SU-DHL-6 (cell line): Measurements from ENCODE around the gene RPL39L.

ENCODE experiments used
- EZH2phosphoT487 ChIP-seq: fragments of 200-600 bp; sonication (generic), shearing (Covaris generic); conservative IDR thresholded peaks from 2 replicates; pipeline ENCODE4 v1.6.1; 2018; ENCODE audit warnings: mild to moderate bottlenecking, antibody characterized with exemption, low read length, moderate library complexity, mixed read lengths
- TF ChIP-seq, protein P1 (sequence below): fragments of 200-600 bp; sonication (generic); IDR thresholded peaks from one replicate; pipeline ENCODE4 v1.5.1; 2017; ENCODE audit warnings: antibody characterized with exemption, mild to moderate bottlenecking, low read length, moderate library complexity; ENCODE audit not compliant: insufficient read depth, poor library complexity, severe bottlenecking

DNA sequence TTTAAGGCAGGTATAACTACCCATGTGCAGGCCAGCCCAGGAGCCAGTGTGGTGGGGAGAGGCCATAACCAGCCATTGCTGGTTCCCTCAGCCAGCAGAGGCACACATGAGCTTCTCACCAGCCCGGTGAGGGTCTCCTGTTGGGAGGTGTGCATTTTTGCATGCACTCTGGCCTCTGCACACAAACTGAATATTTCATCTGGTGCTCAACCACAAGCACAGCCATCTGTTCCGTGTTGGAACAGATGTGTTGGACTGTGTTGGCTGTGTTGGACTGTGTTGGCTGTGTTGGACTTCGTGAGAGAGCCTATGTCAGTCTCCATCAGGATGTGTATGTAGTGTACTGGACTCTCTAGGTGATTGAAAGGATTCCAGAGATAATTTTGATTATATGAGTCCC is 67.2 kb downstream of the RPL39L start:
- no peak for TF ChIP-seq EZH2phosphoT487
- TF ChIP-seq, protein P1, sequence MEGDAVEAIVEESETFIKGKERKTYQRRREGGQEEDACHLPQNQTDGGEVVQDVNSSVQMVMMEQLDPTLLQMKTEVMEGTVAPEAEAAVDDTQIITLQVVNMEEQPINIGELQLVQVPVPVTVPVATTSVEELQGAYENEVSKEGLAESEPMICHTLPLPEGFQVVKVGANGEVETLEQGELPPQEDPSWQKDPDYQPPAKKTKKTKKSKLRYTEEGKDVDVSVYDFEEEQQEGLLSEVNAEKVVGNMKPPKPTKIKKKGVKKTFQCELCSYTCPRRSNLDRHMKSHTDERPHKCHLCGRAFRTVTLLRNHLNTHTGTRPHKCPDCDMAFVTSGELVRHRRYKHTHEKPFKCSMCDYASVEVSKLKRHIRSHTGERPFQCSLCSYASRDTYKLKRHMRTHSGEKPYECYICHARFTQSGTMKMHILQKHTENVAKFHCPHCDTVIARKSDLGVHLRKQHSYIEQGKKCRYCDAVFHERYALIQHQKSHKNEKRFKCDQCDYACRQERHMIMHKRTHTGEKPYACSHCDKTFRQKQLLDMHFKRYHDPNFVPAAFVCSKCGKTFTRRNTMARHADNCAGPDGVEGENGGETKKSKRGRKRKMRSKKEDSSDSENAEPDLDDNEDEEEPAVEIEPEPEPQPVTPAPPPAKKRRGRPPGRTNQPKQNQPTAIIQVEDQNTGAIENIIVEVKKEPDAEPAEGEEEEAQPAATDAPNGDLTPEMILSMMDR: no peak
